22Rv1 (cell line): Measurements from ENCODE around the gene MERTK.

Source experiments
- CTCF ChIP-seq: fragments of 450-650 bp; IDR thresholded peaks from 2 replicates; pipeline ENCODE4 v1.5.1; 2017; ENCODE audit warnings: mild to moderate bottlenecking
- ZFX ChIP-seq: fragments of 450-650 bp; IDR thresholded peaks from 2 replicates; pipeline ENCODE4 v1.6.1; 2017; ENCODE audit warnings: antibody characterized with exemption, borderline replicate concordance

GRCh38 chr2:111896024-111896423 is 2.4 kb upstream of the MERTK start:
- TF ChIP-seq CTCF, result no peak
- TF ChIP-seq ZFX, result no peak
